HTR-8/SVneo (cell line): ENCODE data around the gene SPATA2.

Experiments used
- DNase-seq: peaks from one replicate; pipeline ENCODE4 v3.0.0; 2011; ENCODE audit warnings: low spot score, mixed read lengths; ENCODE audit not compliant: insufficient read length
- FAIRE-seq: peaks from 2 replicates; lab custom pipeline; 2011; peaks lifted over from hg19 to GRCh38; lab: Jason Lieb, UNC

The SPATA2 gene

GRCh38 chr20:49888212-49889000 lies 26.9 kb downstream of the SPATA2 start:
- DNase-seq (peak; percentile 96), FAIRE-seq (peak; percentile 97)

DNA sequence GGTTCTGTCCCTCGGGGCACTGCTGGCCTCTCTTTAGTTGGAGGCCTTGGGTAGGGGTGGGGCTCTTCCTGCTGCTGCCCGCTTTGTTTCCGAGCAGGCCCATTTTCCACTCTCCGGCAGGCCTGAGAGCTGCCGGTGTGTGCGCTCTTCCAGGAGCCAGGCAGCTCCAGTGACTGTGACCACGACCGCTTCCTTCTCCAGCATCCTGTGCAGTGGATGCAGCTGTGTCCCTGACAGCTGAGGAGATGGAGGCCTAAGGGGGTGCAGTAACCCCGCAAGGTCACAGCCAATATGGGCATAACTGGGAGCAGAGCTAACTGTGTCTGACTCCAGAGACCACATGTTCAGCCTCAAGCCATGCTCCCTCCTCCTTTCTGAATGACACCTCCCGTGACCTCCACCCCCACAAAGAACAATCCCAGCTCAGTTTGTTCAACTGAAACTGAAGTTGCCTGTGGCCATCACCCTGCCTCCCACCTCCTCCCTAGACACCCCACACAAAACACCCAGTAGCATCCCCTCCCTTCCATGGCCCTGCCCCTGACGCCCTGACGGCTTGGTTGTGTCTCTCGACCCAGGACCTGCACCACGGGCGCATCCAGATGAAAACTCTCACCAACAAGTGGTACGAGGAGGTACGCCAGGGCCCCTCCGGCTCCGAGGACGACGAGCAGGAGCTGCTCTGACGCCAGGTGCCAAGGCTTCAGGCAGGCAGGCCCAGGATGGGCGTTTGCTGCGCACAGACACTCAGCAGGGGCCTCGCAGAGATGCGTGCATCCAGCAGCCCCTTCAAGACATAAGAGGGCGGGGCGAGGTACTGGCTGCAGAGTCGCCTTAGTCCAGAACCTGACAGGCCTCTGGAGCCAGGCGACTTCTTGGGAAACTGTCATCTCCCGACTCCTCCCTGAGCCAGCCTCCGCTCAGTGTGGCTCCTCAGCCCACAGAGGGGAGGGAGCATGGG lies 27.8 kb downstream of the SPATA2 start:
- peak; percentile 96 for FAIRE-seq
- no peak for DNase-seq

DNA sequence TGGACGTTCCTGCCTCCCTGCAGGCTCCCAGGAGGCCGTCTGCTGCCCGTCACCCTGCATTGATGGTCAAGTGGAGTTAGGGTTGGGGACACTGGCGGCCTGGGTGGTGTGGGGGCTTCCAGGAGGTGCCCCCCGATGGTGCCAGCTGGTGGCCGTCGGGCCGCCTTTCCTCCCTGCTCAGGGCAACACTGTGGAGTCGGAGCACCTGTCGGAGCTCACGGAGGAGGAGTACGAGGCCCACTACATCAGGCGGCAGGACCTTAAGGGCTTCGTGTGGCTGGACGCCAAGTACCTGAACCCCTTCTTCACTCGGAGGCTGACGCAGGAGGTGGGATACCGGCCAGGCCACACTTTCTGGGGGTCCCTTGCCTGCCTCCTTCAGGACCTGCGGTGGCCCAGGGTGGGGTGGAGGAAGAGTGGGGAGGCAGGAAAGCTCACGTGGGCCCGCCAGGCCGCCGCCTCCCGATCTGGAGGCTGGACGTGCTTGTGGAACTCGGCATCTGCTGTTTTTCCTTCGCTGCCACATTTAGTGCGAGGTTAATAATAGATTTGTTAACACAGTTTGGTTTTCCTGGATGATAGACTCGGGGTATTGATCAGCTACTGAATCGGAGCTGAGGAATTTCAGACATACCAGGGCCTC lies 28.6 kb downstream of the SPATA2 start:
- DNase-seq (no peak), FAIRE-seq (peak; percentile 69)

DNA sequence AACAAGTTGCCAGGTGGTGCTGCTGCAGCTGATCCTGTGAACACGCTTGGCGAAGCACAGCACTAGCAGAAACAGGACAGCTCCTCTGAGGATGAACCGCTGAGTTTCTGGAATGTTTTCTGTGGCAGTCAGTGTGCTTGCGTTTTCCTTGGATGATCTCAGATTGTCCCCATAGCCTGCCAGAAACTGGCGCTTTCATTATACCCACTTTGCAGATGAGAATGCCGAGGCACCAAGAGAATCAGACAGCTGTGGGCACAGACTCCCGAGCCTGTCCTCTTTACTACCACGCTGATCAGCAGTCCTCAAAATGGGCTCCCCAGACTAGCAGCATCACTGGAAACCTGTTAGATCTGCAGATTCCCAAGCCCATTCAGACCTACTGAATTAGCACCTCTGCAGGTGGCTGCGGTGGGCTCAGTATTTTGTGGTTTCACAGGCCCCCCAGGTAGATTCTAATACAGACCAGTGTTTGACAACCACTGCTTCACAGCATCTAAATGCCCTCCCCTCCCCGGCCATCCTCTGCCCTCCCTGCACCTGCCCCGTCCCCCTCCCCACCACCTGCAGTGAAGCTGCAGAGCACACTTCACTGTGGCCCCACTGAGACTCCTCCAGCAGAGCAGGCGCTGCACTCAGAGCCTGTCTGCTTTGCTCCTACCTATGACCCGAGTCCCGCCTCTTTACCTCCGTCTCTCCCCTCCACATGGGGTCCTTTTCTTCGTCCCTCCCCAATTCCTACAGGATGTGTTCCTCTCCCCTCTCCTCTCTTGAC lies 29.6 kb downstream of the SPATA2 start:
- FAIRE-seq: peak; percentile 38

DNA sequence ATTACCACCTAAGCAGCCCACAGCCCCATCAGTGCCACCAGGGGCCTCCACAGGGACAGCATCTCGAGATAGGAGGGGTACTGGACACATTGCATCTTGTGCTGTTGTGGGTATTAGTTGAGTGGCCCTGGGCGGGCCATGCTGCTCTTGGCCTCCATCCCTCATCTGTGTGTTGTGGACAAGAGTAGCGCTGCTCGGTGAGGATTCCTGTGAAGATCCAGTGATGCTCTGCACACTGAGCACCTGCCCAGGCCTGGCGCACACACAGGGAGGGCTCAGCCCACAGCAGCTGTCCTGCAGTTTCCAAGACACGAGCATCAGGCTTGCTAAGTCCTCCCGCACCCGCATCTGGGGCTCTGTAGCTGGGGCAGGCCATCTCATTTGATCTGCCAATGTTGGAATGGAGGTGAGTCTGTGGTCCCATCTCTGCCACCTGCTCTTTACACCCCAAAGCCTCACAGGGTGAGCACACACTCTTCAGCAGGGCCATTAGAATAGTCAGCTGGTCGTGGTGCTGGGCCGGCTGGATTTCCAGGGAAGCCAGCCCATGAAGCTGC lies 32.0 kb downstream of the SPATA2 start:
- FAIRE-seq (no peak), DNase-seq (no peak)

More for the DNA sequence above, 29.6 kb downstream of the SPATA2 start:
- DNase-seq: no peak

DNA sequence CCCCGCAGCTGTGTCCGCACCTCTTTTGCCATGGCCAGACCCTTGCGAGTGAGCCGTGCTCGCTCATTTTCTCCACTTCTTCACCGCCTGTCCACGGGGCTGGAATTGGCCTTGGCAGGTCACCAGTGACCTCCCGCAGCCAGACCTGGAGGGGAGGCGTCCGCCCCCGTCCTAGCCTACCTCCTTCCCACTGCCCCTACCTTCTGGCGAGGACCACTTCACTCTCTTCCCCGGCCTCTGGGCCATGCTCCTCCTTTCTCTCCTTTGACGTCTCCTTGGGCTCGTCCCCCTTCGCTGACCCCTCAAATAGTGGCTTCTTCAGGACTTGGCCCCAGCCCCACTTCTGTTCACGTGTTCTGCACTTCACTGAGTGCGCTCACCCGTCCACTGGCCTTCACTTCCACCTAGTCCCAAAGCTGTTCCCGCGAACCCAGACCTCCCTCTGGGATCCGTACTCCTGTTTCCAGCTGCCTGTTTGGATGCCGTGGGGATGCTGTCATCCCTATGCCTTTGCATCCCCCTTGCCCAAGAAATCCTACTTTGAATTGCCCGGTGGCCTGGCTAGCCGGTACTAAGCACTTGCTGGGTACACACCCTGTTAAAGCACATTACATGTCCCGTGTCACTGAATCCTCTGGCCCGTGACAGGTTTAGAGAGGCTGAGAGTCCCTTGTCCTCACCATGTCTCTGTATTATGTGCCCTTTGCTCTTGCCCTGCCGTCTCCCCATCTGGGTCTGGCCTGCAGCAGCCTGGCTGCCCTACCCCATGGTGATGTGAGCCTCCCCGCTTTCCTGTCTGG lies 33.0 kb downstream of the SPATA2 start:
- DNase-seq (no peak), FAIRE-seq (peak; percentile 78)

DNA sequence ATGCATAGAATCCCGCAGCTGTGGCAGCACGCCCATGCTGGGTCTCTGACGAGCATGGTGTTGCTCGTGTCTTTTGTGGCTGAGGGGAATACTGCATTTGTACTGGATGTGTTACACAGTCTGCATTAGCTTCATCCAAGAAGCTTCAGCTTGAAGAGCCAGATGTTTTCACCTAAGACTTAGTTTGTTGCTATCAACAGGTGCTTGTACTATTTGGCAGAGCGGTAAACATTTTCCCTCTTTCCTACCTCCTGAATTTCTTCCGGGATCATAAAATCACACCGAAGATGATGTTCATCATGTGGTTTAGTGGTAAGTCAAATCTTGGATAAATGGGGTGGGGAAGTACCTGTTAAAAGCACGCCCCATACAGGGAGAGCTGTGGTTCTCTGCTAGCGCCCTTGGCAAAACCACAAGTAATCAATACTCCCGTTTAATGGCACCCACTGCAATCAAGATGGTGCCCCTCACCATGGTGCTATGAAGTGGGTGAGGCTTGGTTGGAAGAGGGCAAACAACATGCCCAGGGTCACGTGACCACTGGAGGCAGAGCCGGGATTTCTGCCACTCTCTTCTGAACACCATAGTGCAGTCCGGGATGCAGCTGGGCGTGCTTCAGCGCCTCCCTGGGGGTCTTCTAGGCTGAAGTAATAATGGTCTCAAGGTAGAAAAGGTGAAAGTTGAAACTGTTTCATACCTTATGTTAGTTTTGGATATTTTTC lies 34.4 kb downstream of the SPATA2 start:
- FAIRE-seq (peak; percentile 81), DNase-seq (no peak)

GRCh38 chr20:49880177-49880576 lies 35.2 kb downstream of the SPATA2 start:
- peak; percentile 9 for FAIRE-seq

DNA sequence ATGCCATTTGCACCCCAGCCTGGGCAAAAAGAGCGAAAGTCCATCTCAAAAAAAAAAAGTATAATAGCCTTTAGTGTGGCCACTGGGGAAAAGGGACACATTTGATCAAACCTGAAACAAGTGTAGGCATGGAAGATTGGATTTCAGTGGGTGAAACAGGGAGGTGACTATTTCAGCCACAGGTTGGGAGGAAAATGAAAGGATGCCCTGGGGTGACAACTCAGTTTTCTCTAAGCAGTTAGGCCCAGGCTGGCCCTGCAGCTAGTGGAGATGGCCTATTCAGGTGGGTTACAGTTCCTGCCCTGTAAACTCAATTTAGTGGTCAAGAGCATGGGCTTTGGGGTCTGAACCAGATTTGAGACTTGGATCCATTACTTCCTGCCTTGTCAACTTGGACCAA lies 36.4 kb downstream of the SPATA2 start:
- DNase-seq: no peak
- FAIRE-seq: peak; percentile 20

More at GRCh38 chr20:49880177-49880576, 35.2 kb downstream of the SPATA2 start:
- DNase-seq: no peak

DNA sequence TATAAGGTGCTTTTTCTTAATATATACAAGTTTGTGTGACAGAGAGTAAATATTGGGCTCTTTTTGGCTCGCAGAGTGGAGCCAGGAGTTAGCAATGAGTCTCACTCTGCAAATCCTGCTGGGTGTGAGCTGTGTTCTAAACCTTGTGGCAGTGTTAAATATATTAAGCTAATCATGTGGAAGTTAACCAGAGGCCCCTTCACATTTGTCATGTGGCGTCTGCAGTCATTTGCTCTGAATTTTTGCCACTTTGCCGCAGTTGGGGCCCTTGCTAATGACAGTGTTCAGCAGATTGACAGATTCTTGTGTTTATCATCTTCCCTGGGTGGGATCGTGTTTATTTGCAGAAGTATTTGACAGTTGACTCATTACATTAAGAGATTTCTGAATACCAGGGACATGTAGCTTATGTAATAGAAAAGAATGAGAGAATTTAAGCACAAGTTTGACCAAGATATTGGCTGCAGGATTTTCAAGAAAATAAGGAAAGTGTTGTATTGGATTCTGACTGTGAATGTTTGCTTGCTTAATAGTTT lies 37.9 kb downstream of the SPATA2 start:
- no peak for DNase-seq
- FAIRE-seq: peak; percentile 49

DNA sequence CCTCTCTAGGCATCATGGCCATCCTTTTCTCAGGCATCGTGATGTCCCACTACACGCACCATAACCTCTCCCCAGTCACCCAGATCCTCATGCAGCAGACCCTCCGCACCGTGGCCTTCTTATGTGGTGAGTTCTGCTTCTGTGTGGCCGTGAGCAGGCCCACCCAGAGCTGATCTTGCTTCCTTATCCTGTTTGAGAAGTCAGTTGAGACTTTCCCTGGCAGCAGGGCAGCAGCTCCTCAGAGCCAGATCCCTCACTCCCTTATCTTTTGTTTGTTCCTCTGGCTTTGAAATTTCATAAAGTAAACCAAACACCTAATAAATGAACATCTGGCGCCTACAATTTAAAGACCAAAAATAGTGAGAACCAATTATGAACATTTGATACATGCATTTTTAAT lies 40.6 kb downstream of the SPATA2 start:
- no peak for DNase-seq
- FAIRE-seq: peak; percentile 33

GRCh38 chr20:49872056-49872455 lies 43.3 kb downstream of the SPATA2 start:
- DNase-seq (no peak), FAIRE-seq (no peak)

GRCh38 chr20:49871391-49871948 lies 43.9 kb downstream of the SPATA2 start:
- DNase-seq: no peak
- FAIRE-seq: peak; percentile 16

GRCh38 chr20:49870261-49870660 lies 45.1 kb downstream of the SPATA2 start:
- FAIRE-seq (no peak), DNase-seq (no peak)

DNA sequence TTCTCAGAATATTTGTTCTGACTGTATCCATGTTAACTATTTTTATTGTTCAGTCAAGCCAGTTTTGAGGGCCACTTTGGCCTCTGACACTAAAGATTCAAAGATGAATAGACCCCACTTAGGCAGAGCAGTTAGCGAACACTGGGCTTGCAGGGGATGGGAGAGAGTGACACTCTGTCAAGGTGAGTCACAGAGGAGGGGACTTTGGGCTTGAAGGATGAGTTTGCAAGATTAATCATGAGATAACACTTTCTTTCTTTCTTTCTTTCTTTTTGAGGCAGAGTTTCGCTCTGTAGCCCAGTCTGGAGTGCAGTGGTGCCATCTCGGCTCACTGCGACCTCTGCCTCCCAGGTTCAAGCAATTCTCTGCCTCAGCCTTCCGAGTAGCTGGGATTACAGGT lies 46.4 kb downstream of the SPATA2 start:
- DNase-seq (no peak), FAIRE-seq (no peak)

- DNase-seq (no peak), FAIRE-seq (peak; percentile 49)
These were observed 46.8 kb downstream of the SPATA2 start for GRCh38 chr20:49868538-49868937.

GRCh38 chr20:49867453-49868215 lies 47.7 kb downstream of the SPATA2 start:
- no peak for FAIRE-seq
- no peak for DNase-seq
